Right lobe of liver (tissue), 6 donors: Measurements from ENCODE around the gene DCDC2C. TPM values are rescaled to one million over a fixed set of nuclear protein-coding genes. Genes with fewer than 3 reads are reported as not detected.

ENCODE experiments used
- ATAC-seq, 4 donors: fragments of 200-7000 bp; cut with Tn5 transposase; one replicate each; pipeline ENCODE4 v1.9.1; 2020; ENCODE audit warnings: mild to moderate bottlenecking in 4 of 4, moderate library complexity in 4 of 4
- DNase-seq, 3 donors: peaks; one replicate each; pipeline ENCODE4 v3.0.0-alpha.2; 2020
- H3K27ac ChIP-seq, 3 donors: fragments of 200-600 bp; one replicate each; pipeline ENCODE4 v1.8.0; 2022
- H3K27me3 ChIP-seq, 2 donors: fragments of 200-600 bp; one replicate each; pipeline ENCODE4 v1.8.0; 2022
- H3K36me3 ChIP-seq, 4 donors: fragments of 200-600 bp; sonication (generic) in 1 of 4; one replicate each; pipeline versions ENCODE4 v1.5.1 to v1.8.0; 2017 to 2022; ENCODE audit warnings: control low read depth in 1 of 4
- H3K4me1 ChIP-seq, 4 donors: fragments of 200-600 bp; sonication (generic) in 1 of 4; one replicate each; pipeline versions ENCODE4 v1.5.1 to v1.8.0; 2017 to 2022; ENCODE audit warnings: control low read depth in 1 of 4
- H3K4me3 ChIP-seq, 3 donors: fragments of 200-600 bp; one replicate each; pipeline ENCODE4 v1.8.0; 2022
- H3K9me3 ChIP-seq, 4 donors: fragments of 200-600 bp; sonication (generic) in 1 of 4; one replicate each; pipeline versions ENCODE4 v1.5.1 to v1.8.0; 2017 to 2022; ENCODE audit warnings: control low read depth in 1 of 4
- POLR2A ChIP-seq: fragments of 450-650 bp; IDR thresholded peaks from one replicate; pipeline ENCODE4 v1.6.1; 2017; ENCODE audit warnings: antibody characterized with exemption, mild to moderate bottlenecking
- WGBS: methylation state at CpG from one replicate; pipeline ENCODE4 v1.1.6; 2018; ENCODE audit warnings: low coverage, low lambda C conversion rate; ENCODE audit not compliant: insufficient coverage; ENCODE audit errors: missing lambda C conversion rate; 5-methylcytosine and 5-hydroxymethylcytosine counted together
- intact Hi-C, 2 donors: fragments of 100-400 bp; cut with DNase I; formaldehyde crosslinking; loops; one replicate each; pipeline versions ENCODE4 v1.11.2 to v1.14.1; 2022
- total RNA-seq, 6 experiments: library from RNA; depleted of rRNA in 2 of 6; stranded (reverse); fragments of >200 nt in 2 of 6; fragmentation: NEBNext Ultra II Directional in 3 of 6; extraction: Animal tissue kit (Norgen Biotek cat#: 25700) in 3 of 6; gene quantifications; one replicate each; pipeline versions ENCODE4 v1.1.0 to v1.2.4, GENCODE V29; 2016 to 2023
- TF ChIP-seq, protein P1 (sequence below), 4 donors: fragments of 200-600 bp in 3 of 4; fragments of 450-650 bp in 1 of 4; IDR thresholded peaks; one replicate each; pipeline versions ENCODE4 v1.5.1 to v1.8.0; 2016 to 2022; ENCODE audit warnings: antibody characterized with exemption in 4 of 4, mild to moderate bottlenecking in 2 of 4
- donor health status: DM: no; HTN: yes; CAD: no.
- donor health status: DM: no; HTN: no; CAD: no.
- donor health status: DM: no; HTN: no; CAD: no.
- donor health status: DM: no; HTN: yes; CAD: no.
- donor health status: DM: no; HTN: yes; CAD: no.

The DCDC2C gene
- total RNA-seq, 6 experiments from 2014 or later = not detected

DNA sequence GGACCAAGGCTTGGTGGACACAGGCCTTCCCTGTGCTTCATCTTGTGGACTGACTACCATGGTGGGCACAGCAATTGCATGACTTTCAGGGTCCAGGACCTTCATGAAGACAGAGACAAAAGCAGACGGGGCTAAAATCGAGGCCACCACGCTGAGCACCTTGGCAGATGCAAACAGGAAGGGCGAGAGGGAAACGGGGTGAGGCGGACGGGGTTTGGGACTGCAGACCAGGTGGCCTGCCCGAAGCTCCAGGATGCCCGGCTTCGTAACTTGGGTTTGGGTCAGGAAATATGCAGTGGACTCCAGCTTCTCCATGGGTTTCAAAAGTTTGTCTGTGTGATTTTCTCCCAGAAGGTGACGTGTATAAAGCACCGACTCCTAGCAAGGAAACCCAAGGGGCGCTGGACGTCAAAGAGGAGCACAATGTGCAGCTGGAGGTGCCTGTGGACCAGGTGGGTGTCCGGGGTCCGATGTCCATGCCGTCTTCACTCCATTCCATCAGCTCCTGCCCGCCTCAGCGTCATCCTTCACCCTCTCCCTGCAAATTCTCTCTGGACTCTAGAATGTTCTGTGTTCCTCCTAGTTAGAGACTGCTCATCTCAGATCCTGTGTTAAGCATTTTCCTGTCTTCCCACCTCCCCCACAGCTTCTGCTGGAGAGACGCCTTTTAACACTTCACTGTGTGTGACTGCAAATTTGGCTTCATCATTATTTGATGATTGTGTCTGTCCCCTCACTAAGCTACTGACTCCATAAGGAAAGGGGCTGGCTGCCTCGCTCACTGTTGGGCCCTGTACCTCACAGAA is 65.8 kb downstream of the DCDC2C start:
- TF ChIP-seq, protein P1, sequence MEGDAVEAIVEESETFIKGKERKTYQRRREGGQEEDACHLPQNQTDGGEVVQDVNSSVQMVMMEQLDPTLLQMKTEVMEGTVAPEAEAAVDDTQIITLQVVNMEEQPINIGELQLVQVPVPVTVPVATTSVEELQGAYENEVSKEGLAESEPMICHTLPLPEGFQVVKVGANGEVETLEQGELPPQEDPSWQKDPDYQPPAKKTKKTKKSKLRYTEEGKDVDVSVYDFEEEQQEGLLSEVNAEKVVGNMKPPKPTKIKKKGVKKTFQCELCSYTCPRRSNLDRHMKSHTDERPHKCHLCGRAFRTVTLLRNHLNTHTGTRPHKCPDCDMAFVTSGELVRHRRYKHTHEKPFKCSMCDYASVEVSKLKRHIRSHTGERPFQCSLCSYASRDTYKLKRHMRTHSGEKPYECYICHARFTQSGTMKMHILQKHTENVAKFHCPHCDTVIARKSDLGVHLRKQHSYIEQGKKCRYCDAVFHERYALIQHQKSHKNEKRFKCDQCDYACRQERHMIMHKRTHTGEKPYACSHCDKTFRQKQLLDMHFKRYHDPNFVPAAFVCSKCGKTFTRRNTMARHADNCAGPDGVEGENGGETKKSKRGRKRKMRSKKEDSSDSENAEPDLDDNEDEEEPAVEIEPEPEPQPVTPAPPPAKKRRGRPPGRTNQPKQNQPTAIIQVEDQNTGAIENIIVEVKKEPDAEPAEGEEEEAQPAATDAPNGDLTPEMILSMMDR (IDR thresholded peaks at IDR 0.05) = no peak
- TF ChIP-seq POLR2A = no peak
- intact Hi-C loops = no loop called here
- DNase-seq = no peak
- Histone ChIP-seq H3K9me3 (no peaks in the 10 kb centered on the region), H3K27ac (no peak overlapping the region), H3K36me3 (no peaks in the 10 kb centered on the region), H3K27me3 (no peaks in the 10 kb centered on the region), H3K4me1 (no peaks in the 10 kb centered on the region), H3K4me3 (no peak overlapping the region)
- ATAC-seq = no peak
- WGBS = 52% methylated on average over 15 of the region's 21 CpGs

DNA sequence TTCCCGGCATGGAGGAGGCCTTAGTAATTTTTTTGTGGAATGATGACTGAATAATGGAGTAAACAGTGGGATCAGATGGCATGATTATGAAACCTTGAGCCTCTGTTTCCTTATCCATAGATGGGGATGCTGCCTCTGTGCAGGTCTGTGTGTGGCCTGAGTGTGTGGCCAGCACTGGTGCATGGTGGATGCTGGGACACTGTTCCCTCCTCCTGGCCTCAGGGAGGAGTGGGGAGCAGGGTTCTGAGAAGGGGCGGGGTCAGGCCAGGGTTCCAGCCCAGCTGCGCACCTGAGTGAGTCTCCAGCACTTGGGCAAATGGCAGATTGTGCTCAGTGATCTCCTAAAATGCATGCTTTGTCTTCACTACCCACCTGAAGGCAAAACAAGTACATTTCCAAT is 66.4 kb downstream of the DCDC2C start:
- H3K4me1 ChIP-seq = no peaks in the 10 kb centered on the region
- 60% methylated on average over 3 of the region's 3 CpGs for WGBS
- no peak overlapping the region for H3K27ac ChIP-seq
- no peak for ATAC-seq
- DNase-seq = no peak
- H3K9me3 ChIP-seq = no peaks in the 10 kb centered on the region
- no peaks in the 10 kb centered on the region for H3K27me3 ChIP-seq
- H3K36me3 ChIP-seq = no peaks in the 10 kb centered on the region
- H3K4me3 ChIP-seq = no peak overlapping the region
- TF ChIP-seq, protein P1 (IDR thresholded peaks at IDR 0.05) = no peak
- TF ChIP-seq POLR2A = no peak
- intact Hi-C loops = no loop called here

DNA sequence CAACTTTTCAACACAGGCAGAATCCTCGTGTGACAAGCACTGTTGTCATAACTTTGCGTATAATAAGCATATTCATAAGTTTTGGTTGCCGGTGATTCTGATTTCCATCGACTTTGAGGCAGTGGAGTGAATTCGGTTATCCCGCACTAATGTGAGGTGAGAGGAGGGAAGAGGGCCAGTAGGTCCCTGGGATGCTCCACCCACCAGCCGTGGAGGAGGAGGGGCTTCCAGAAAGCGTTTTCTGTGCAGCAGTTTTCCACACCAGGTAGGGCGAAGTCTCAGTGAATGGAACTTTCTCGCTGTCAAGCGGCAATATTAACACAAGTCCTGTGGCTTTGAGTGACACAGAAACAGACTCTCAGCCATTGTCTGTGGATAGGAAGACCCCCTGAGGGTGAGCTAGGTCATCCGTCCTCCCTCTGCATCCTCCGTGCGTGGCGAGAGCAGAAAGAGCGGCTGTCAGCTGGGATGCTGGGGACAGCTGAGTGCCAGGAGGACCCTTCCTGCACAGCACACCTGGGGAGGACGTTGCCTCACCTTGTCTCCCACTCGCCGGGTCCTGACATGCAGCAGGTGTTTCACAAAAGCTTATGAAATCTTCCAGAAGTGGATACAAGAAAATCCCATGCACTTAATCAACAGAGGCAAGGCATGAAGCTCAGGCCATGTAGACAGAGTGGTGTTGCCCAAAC is 67.5 kb downstream of the DCDC2C start:
- intact Hi-C loops = no loop called here
- H3K4me1 ChIP-seq = no peaks in the 10 kb centered on the region
- H3K4me3 ChIP-seq = no peak overlapping the region
- no peak for DNase-seq
- no peaks in the 10 kb centered on the region for H3K27me3 ChIP-seq
- no peak overlapping the region for H3K27ac ChIP-seq
- no peaks in the 10 kb centered on the region for H3K9me3 ChIP-seq
- 55% methylated on average over 14 of the region's 19 CpGs for WGBS
- TF ChIP-seq, protein P1 (IDR thresholded peaks at IDR 0.05) = no peak
- no peak for TF ChIP-seq POLR2A
- H3K36me3 ChIP-seq = no peaks in the 10 kb centered on the region
- ATAC-seq = no peak

DNA sequence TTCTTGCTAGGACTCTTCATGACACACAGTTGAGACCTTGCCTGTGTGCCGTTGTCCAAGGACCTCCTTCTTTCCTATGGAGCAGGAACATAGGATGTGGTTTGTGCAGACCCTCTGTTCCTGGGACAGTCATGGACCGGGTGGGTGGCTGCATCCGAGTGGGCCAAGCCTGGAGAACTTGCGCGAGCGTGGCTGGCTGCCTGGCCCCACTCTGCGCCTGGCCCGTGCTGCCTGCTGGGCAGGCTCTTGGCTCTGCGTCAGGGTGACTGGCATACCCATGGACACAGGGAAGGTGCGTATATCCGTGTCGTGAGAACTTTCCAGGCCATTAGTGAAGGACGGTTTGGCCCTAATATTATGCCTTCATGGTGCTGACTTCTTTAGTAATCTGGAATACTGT is 68.2 kb downstream of the DCDC2C start:
- Histone ChIP-seq H3K36me3 (no peaks in the 10 kb centered on the region), H3K9me3 (no peaks in the 10 kb centered on the region), H3K27me3 (no peaks in the 10 kb centered on the region), H3K4me3 (no peak overlapping the region), H3K4me1 (no peaks in the 10 kb centered on the region), H3K27ac (no peak overlapping the region)
- TF ChIP-seq, protein P1 (IDR thresholded peaks at IDR 0.05) = no peak
- no peak for TF ChIP-seq POLR2A
- ATAC-seq = peak in 1 of 4 donors; percentile 34
- 74% methylated on average over 12 of the region's 13 CpGs for WGBS
- intact Hi-C loops = no loop called here
- no peak for DNase-seq
